ENCODE results near the gene ATM.

ATM gene

DNA sequence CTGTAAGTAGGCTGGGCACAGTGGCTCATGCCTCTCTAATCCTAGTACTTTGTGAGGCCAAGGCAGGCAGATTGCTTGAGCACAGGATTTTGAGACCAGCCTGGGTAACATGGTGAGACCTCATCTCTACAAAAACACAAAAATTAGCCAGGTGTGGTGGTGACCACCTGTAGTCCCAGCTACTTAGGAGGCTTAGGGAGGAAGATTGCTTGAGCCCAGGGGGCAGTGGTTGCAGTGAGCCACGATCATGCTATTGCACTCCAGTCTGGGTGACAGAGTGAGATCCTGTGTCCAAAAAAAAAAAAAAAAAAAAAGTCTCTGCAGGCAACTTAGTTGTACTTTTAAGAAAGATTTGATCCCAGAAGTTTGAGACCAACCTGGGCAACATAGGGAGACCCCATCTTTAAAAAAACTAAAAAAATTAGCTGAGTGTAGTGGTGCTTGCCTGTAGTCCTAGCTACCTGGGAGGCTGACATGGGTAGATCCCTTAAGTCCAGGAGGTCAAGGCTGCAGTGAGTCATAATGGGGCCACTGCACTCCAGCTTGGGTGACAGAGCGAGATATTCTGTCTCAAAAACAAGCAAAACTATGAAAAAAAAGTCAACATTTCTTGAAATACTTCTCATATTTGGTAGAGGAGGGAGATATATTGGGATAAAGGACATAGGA is 10.5 kb downstream of the ATM start:
- peaks cover 74% of the 10 kb centered on the region for H3K36me3 ChIP-seq (ENCODE audit: low read depth)
- H3K9me3 ChIP-seq (ENCODE audit: severe bottlenecking) = no peaks in the 10 kb centered on the region
- no peaks in the 10 kb centered on the region for H3K27me3 ChIP-seq (ENCODE audit: insufficient read depth, poor library complexity, severe bottlenecking)

GRCh38 chr11:108235192-108235591 is 12.3 kb downstream of the ATM start:
- Histone ChIP-seq H3K4me3 (ENCODE audit: severe bottlenecking) (no peak overlapping the region), H3K4me1 (ENCODE audit: insufficient read depth, poor library complexity, severe bottlenecking) (no peaks in the 10 kb centered on the region), H3K36me3 (ENCODE audit: low read depth) (peaks cover 73% of the 10 kb centered on the region), H3K9me3 (ENCODE audit: severe bottlenecking) (no peaks in the 10 kb centered on the region), H3K27ac (ENCODE audit: poor library complexity, severe bottlenecking) (no peak overlapping the region), H3K27me3 (ENCODE audit: insufficient read depth, poor library complexity, severe bottlenecking) (no peaks in the 10 kb centered on the region)
- TF ChIP-seq, protein P1, sequence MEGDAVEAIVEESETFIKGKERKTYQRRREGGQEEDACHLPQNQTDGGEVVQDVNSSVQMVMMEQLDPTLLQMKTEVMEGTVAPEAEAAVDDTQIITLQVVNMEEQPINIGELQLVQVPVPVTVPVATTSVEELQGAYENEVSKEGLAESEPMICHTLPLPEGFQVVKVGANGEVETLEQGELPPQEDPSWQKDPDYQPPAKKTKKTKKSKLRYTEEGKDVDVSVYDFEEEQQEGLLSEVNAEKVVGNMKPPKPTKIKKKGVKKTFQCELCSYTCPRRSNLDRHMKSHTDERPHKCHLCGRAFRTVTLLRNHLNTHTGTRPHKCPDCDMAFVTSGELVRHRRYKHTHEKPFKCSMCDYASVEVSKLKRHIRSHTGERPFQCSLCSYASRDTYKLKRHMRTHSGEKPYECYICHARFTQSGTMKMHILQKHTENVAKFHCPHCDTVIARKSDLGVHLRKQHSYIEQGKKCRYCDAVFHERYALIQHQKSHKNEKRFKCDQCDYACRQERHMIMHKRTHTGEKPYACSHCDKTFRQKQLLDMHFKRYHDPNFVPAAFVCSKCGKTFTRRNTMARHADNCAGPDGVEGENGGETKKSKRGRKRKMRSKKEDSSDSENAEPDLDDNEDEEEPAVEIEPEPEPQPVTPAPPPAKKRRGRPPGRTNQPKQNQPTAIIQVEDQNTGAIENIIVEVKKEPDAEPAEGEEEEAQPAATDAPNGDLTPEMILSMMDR (IDR thresholded peaks at IDR 0.05; ENCODE audit: poor library complexity, severe bottlenecking) = no peak
- ATAC-seq (ENCODE audit: low read depth) (no peak), DNase-seq (ENCODE audit: low spot score) (no peak)

More for the DNA sequence above, 10.5 kb downstream of the ATM start:
- H3K4me3 ChIP-seq (ENCODE audit: severe bottlenecking) = no peak overlapping the region
- TF ChIP-seq, protein P1 (IDR thresholded peaks at IDR 0.05; ENCODE audit: poor library complexity, severe bottlenecking) = no peak
- H3K27ac ChIP-seq (ENCODE audit: poor library complexity, severe bottlenecking) = no peak overlapping the region
- ATAC-seq (ENCODE audit: low read depth) (no peak), DNase-seq (ENCODE audit: low spot score) (no peak)
- no peaks in the 10 kb centered on the region for H3K4me1 ChIP-seq (ENCODE audit: insufficient read depth, poor library complexity, severe bottlenecking)

DNA sequence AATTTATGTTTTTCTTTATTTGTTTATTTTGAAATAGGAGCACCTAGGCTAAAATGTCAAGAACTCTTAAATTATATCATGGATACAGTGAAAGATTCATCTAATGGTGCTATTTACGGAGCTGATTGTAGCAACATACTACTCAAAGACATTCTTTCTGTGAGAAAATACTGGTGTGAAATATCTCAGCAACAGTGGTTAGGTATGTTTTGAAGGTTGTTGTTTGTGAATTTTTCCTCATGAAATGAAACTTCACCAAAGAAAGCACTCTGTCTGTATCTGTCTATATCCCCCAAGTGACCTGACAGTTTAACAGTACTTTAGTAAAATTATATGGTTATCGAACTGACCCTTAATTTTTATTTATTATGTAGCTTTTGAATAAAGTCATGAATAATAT is 12.8 kb downstream of the ATM start:
- Histone ChIP-seq H3K4me1 (ENCODE audit: insufficient read depth, poor library complexity, severe bottlenecking) (no peaks in the 10 kb centered on the region), H3K9me3 (ENCODE audit: severe bottlenecking) (no peaks in the 10 kb centered on the region), H3K27ac (ENCODE audit: poor library complexity, severe bottlenecking) (no peak overlapping the region), H3K27me3 (ENCODE audit: insufficient read depth, poor library complexity, severe bottlenecking) (no peaks in the 10 kb centered on the region), H3K4me3 (ENCODE audit: severe bottlenecking) (no peak overlapping the region), H3K36me3 (ENCODE audit: low read depth) (peaks cover 72% of the 10 kb centered on the region)
- DNase-seq (ENCODE audit: low spot score) (no peak), ATAC-seq (ENCODE audit: low read depth) (no peak)
- TF ChIP-seq, protein P1 (IDR thresholded peaks at IDR 0.05; ENCODE audit: poor library complexity, severe bottlenecking) = no peak

GRCh38 chr11:108237058-108237481 is 14.2 kb downstream of the ATM start:
- DNase-seq (ENCODE audit: low spot score) (no peak), ATAC-seq (ENCODE audit: low read depth) (no peak)
- Histone ChIP-seq H3K27ac (ENCODE audit: poor library complexity, severe bottlenecking) (no peak overlapping the region), H3K36me3 (ENCODE audit: low read depth) (peaks cover 67% of the 10 kb centered on the region), H3K4me1 (ENCODE audit: insufficient read depth, poor library complexity, severe bottlenecking) (no peaks in the 10 kb centered on the region), H3K4me3 (ENCODE audit: severe bottlenecking) (no peak overlapping the region), H3K9me3 (ENCODE audit: severe bottlenecking) (no peaks in the 10 kb centered on the region), H3K27me3 (ENCODE audit: insufficient read depth, poor library complexity, severe bottlenecking) (no peaks in the 10 kb centered on the region)
- TF ChIP-seq, protein P1 (IDR thresholded peaks at IDR 0.05; ENCODE audit: poor library complexity, severe bottlenecking) = no peak

- DNase-seq (ENCODE audit: low spot score) (no peak), ATAC-seq (ENCODE audit: low read depth) (no peak)
- H3K27me3 ChIP-seq (ENCODE audit: insufficient read depth, poor library complexity, severe bottlenecking) = no peaks in the 10 kb centered on the region
- H3K4me3 ChIP-seq (ENCODE audit: severe bottlenecking) = no peak overlapping the region
- peaks cover 66% of the 10 kb centered on the region for H3K36me3 ChIP-seq (ENCODE audit: low read depth)
- H3K9me3 ChIP-seq (ENCODE audit: severe bottlenecking) = no peaks in the 10 kb centered on the region
- no peaks in the 10 kb centered on the region for H3K4me1 ChIP-seq (ENCODE audit: insufficient read depth, poor library complexity, severe bottlenecking)
- H3K27ac ChIP-seq (ENCODE audit: poor library complexity, severe bottlenecking) = no peak overlapping the region
- TF ChIP-seq, protein P1 (IDR thresholded peaks at IDR 0.05; ENCODE audit: poor library complexity, severe bottlenecking) = no peak
These were observed 16.2 kb downstream of the ATM start for GRCh38 chr11:108239076-108239475.

All from RWPE2 (cell line).